Measurements from ENCODE around the gene GPR25. TPM values are rescaled to one million over a fixed set of nuclear protein-coding genes. Genes with fewer than 3 reads are reported as not detected.

The GPR25 gene
- total RNA-seq, 2 experiments from 2014 or later = not detected

- Mint-ChIP-seq H3K27me3 (ENCODE audit: low read depth) (peaks cover 2% of the 10 kb centered on the region), H3K27ac (no peak overlapping the region), H3K36me3 (ENCODE audit: low read depth) (no peaks in the 10 kb centered on the region), H3K4me3 (no peak overlapping the region), H3K9me3 (no peaks in the 10 kb centered on the region), H3K4me1 (ENCODE audit: low read depth) (peaks cover 2% of the 10 kb centered on the region)
- DNase-seq = no peak
- CTCF ChIA-PET = no interaction called here
- intact Hi-C loops (cut with micrococcal nuclease) = no loop called here
Measured at GRCh38 chr1:200921571-200922110, 48.9 kb downstream of the GPR25 start.

- intact Hi-C loops (cut with micrococcal nuclease) = no loop called here
- H3K36me3 Mint-ChIP-seq (ENCODE audit: low read depth) = no peaks in the 10 kb centered on the region
- peaks cover 2% of the 10 kb centered on the region for H3K27me3 Mint-ChIP-seq (ENCODE audit: low read depth)
- no peak for DNase-seq
- CTCF ChIA-PET = no interaction called here
- no peak overlapping the region for H3K27ac Mint-ChIP-seq
- peaks cover 2% of the 10 kb centered on the region for H3K4me1 Mint-ChIP-seq (ENCODE audit: low read depth)
- H3K4me3 Mint-ChIP-seq = no peak overlapping the region
- H3K9me3 Mint-ChIP-seq = no peaks in the 10 kb centered on the region
Measured at GRCh38 chr1:200922406-200922805, 49.6 kb downstream of the GPR25 start.

- H3K9me3 Mint-ChIP-seq = no peaks in the 10 kb centered on the region
- no peaks in the 10 kb centered on the region for H3K36me3 Mint-ChIP-seq (ENCODE audit: low read depth)
- peaks cover 5% of the 10 kb centered on the region for H3K27me3 Mint-ChIP-seq (ENCODE audit: low read depth)
- intact Hi-C loops (cut with micrococcal nuclease) = no loop called here
- H3K4me3 Mint-ChIP-seq = no peak overlapping the region
- DNase-seq = no peak
- CTCF ChIA-PET = interaction anchor here (0.6 to 1.2 kb wide), 2 partner anchors 15 to 58 kb away, joined by 3 read pairs; no protein-coding TSS in a partner anchor
- H3K4me1 Mint-ChIP-seq (ENCODE audit: low read depth) = peaks cover 2% of the 10 kb centered on the region
- H3K27ac Mint-ChIP-seq = no peak overlapping the region
Measured at GRCh38 chr1:200923601-200924000, 50.8 kb downstream of the GPR25 start.

Other genes with a start within 250 kb of the GPR25 start
- 10 to 100 TPM; 20.9 to 22.7 TPM for gene DDX59, start 203.1 kb upstream of the GPR25 start, total RNA-seq
- 1 to 10 TPM; 3.9 to 6.5 TPM for gene CAMSAP2, start 134.1 kb upstream of the GPR25 start, total RNA-seq
- gene INAVA, start 21.9 kb downstream of the GPR25 start, total RNA-seq = not detected
- gene KIF21B, start 150.7 kb downstream of the GPR25 start, total RNA-seq = 10 to 100 TPM; 45.5 to 46.3 TPM
- gene CACNA1S, start 239.4 kb downstream of the GPR25 start, total RNA-seq = not detected

Measured in activated naive CD4-positive, alpha-beta T cell treated with anti-CD3 and anti-CD28 coated beads for 36 hours (primary cell).